Mucosa of rectum (tissue), 2 donors: ENCODE results near the gene UBE4B.

Experiments
- H3K27ac ChIP-seq, 2 donors: one replicate each; pipeline ENCODE4 v1.7.0; 2013; ENCODE audit warnings: inconsistent platforms in 2 of 2, low read depth in 2 of 2, low read length in 2 of 2
- H3K27me3 ChIP-seq, 2 donors: one replicate each; pipeline ENCODE4 v1.7.0; 2013; ENCODE audit warnings: low read length in 2 of 2; ENCODE audit not compliant: control insufficient read depth in 2 of 2, insufficient read depth in 2 of 2
- H3K36me3 ChIP-seq, 2 donors: one replicate each; pipeline ENCODE4 v1.7.0; 2013; ENCODE audit warnings: low read length in 2 of 2; ENCODE audit not compliant: control insufficient read depth in 2 of 2, insufficient read depth in 2 of 2
- H3K4me1 ChIP-seq, 2 donors: one replicate each; pipeline ENCODE4 v1.7.0; 2013; ENCODE audit warnings: low read length in 2 of 2, mild to moderate bottlenecking in 1 of 2; ENCODE audit not compliant: control insufficient read depth in 2 of 2, insufficient read depth in 2 of 2
- H3K4me3 ChIP-seq, 2 donors: one replicate each; pipeline ENCODE4 v1.7.0; 2013; ENCODE audit warnings: low read length in 2 of 2
- H3K9ac ChIP-seq, 2 donors: one replicate each; pipeline ENCODE4 v1.7.0; 2013; ENCODE audit warnings: low read length in 2 of 2, low read depth in 1 of 2, mild to moderate bottlenecking in 1 of 2
- H3K9me3 ChIP-seq, 2 donors: one replicate each; pipeline ENCODE4 v1.7.0; 2013; ENCODE audit warnings: low read length in 2 of 2; ENCODE audit not compliant: control insufficient read depth in 2 of 2
- donor health status: healthy.
- donor health status: Normal muscosa, but diverticular disease.

The UBE4B gene

DNA sequence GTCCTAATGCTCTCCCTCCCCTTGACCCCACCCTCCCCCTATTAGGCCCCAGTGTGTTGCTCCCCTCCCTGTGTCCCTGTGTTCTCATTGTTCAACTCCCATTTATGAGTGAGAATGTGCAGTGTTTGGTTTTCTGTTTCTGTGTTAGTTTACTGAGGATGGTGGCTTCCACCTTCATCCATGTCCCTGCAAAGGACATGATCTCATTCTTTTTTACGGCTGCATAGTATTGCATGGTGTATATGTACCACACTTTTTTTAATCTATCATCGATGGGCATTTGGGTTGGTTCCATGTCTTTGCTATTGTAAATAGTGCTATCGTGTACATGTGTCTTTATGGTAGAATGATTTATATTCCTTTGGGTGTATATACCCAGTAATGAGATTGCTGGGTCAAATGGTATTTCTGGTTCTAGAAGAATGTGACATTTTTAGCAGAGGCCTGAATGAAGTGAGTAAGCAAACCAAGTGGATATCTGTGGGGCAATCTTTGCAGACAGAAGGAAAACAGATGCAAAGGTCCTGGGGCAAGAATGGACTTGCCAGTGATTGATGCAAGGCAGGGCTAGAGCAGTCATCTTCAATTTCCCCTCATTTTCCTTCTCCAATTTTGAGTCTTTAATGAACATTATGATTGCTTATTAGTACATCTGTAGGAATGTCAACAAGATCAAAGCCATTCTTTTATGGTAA is 50.2 kb downstream of the UBE4B start:
- H3K36me3 ChIP-seq, result peaks cover 1 to 14% of the 10 kb centered on the region in 2 donors

DNA sequence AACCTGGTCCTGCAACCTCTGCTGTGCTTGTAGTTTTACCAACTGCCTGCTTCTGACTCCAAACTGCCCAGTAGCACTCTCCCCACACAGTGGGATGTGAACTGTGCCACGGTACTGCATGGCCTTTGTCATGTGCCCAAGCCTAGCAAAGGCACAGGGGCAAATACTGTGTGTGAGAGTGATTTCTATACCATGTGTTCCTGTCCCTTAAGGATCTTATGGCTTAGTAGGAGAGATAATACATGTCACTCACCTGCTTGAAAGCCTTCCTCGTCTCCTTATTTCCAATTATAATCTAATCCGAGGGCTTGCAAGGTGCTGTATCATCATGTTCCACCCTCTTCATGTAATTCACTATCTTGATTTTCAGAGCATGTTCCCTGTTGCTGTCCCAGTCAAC is 51.3 kb downstream of the UBE4B start:
- no peaks in the 10 kb centered on the region for H3K27me3 ChIP-seq
- H3K9ac ChIP-seq, result no peak overlapping the region
- no peak overlapping the region for H3K4me3 ChIP-seq
- peaks cover 2 to 14% of the 10 kb centered on the region in 2 donors for H3K36me3 ChIP-seq
- no peaks in the 10 kb centered on the region for H3K9me3 ChIP-seq
- H3K27ac ChIP-seq, result no peak overlapping the region
- H3K4me1 ChIP-seq, result no peaks in the 10 kb centered on the region

More for the DNA sequence above, 50.2 kb downstream of the UBE4B start:
- no peaks in the 10 kb centered on the region for H3K27me3 ChIP-seq
- H3K4me1 ChIP-seq, result no peaks in the 10 kb centered on the region
- no peak overlapping the region for H3K9ac ChIP-seq
- no peaks in the 10 kb centered on the region for H3K9me3 ChIP-seq
- no peak overlapping the region for H3K4me3 ChIP-seq
- H3K27ac ChIP-seq, result no peak overlapping the region

DNA sequence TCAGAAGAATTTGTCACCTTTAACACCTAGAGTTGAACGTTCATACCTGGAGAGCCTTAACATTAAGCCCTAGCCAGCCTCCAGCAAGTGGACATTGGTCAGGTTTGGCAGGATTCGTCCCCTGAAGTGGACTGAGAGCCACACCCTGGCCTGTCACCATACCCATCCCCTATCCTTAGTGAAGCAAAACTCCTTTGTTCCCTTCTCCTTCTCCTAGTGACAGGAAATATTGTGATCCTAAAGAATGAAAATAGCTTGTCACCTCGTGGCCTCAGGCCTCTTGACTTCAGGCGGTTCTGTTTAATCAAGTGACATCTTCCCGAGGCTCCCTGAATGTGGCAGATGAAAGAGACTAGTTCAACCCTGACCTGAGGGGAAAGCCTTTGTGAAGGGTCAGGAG is 52.3 kb downstream of the UBE4B start:
- H3K4me1 ChIP-seq, result no peaks in the 10 kb centered on the region
- no peak overlapping the region for H3K4me3 ChIP-seq
- no peaks in the 10 kb centered on the region for H3K9me3 ChIP-seq
- H3K9ac ChIP-seq, result no peak overlapping the region
- no peaks in the 10 kb centered on the region for H3K27me3 ChIP-seq
- peaks cover 2 to 14% of the 10 kb centered on the region in 2 donors for H3K36me3 ChIP-seq
- no peak overlapping the region for H3K27ac ChIP-seq

DNA sequence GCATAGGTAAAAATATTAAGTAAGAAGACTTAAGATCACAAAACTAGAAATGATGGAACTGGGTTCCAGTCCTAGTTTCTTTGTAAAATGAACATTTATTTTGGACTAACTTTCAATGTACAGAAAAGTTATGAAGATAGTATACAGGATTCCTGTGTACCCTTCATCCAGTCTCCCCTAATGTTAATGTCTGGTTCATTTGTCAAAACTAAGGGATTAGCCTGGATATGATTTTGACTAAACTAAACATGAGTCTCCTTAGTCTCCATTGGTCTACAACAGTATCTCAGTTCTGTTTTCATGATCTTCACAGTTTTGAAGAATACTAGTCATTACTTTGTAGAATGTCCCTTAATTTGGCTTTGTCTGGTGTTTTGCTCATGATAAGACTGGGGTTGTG is 54.5 kb downstream of the UBE4B start:
- Histone ChIP-seq H3K4me3 (no peak overlapping the region), H3K36me3 (peaks cover 2 to 10% of the 10 kb centered on the region in 2 donors), H3K9me3 (no peaks in the 10 kb centered on the region), H3K27ac (no peak overlapping the region), H3K4me1 (no peaks in the 10 kb centered on the region), H3K9ac (no peak overlapping the region), H3K27me3 (no peaks in the 10 kb centered on the region)

DNA sequence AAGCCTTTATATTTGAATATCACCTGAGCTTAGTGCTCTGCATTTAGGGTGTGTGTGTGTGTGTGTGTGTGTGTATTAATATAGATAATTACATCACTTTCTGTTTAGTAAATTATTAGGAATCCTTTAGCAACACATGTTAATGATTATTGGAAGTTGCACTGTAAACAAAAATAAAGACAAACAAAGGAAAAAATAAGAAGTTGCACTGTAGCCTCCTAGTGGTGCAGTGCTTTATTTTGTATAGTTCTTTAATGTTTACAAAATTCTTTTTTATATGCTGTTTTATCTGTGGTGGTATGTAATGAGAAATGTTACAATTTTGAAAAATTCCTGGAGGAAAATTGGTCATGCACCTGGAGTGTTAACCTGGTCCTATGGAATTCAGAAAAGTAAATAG is 69.2 kb downstream of the UBE4B start:
- Histone ChIP-seq H3K36me3 (peaks cover 23 to 27% of the 10 kb centered on the region in 2 donors), H3K4me1 (peaks cover 5 to 9% of the 10 kb centered on the region in 2 donors), H3K9me3 (no peaks in the 10 kb centered on the region), H3K9ac (no peak overlapping the region), H3K27ac (no peak overlapping the region), H3K27me3 (no peaks in the 10 kb centered on the region), H3K4me3 (no peak overlapping the region)

DNA sequence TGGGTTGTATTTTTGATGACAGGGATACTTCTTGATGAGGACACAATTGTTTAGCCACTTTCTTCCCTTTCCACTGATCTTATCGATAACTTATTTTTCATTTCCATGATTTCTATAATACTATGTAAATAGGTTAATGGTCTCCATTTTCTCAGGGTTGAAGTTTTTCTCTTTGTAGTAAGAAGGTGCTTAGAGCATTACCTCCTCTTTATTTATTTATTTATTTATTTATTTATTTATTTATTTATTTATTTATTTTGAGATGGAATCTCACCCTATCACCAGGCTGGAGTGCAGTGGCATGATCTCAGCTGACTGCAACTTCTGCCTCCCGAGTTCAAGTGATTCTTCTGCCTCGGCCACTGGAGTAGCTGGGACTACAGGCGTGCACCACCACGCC is 70.4 kb downstream of the UBE4B start:
- Histone ChIP-seq H3K36me3 (peaks cover 26 to 31% of the 10 kb centered on the region in 2 donors), H3K9ac (no peak overlapping the region), H3K4me3 (no peak overlapping the region), H3K27me3 (no peaks in the 10 kb centered on the region), H3K27ac (no peak overlapping the region), H3K4me1 (peaks cover 5 to 9% of the 10 kb centered on the region in 2 donors), H3K9me3 (no peaks in the 10 kb centered on the region)

DNA sequence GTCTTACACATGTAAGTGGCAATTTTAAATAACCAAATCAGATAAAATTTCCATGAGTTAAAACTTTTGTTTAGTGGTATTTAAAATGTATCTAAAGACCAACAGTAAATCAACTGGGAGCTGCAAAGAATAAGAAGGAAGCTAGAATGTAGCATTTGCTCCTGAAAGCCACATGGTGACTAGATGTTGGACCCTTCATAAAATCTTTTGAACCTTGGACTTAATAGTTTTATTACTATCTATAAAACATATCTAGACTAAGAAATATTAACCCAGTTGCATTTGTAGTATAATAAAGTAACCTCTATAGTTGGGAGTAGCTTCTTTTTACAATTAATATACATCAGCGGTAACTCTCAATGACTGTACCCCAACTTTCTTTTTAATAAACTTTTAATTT is 72.1 kb downstream of the UBE4B start:
- Histone ChIP-seq H3K27me3 (no peaks in the 10 kb centered on the region), H3K9ac (no peak overlapping the region), H3K27ac (peak overlapping the region; percentile 30 to 59), H3K36me3 (peaks cover 25 to 29% of the 10 kb centered on the region in 2 donors), H3K4me3 (peak overlapping the region in 1 of 2 donors; percentile 26), H3K4me1 (peaks cover 5 to 9% of the 10 kb centered on the region in 2 donors), H3K9me3 (no peaks in the 10 kb centered on the region)

DNA sequence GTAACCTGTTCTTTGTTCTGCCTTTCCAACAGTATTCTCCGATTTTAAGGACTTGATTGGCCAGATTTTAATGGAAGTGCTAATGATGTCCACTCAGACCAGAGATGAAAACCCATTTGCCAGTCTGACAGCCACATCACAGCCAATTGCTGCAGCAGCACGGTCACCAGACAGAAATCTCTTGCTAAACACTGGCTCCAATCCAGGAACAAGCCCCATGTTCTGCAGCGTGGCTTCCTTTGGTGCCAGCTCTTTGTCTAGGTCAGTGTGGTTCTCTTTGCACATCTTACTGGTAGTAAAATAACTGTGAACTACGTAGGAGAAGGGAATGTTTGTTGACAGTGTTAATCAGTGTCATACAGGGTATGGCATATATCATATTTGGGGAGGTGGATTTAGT is 72.7 kb downstream of the UBE4B start:
- peaks cover 25 to 30% of the 10 kb centered on the region in 2 donors for H3K36me3 ChIP-seq
- H3K27me3 ChIP-seq, result no peaks in the 10 kb centered on the region
- no peaks in the 10 kb centered on the region for H3K9me3 ChIP-seq
- no peak overlapping the region for H3K9ac ChIP-seq
- H3K4me3 ChIP-seq, result peak overlapping the region; percentile 10 to 26
- peaks cover 5 to 9% of the 10 kb centered on the region in 2 donors for H3K4me1 ChIP-seq
- H3K27ac ChIP-seq, result peak overlapping the region; percentile 30 to 59

DNA sequence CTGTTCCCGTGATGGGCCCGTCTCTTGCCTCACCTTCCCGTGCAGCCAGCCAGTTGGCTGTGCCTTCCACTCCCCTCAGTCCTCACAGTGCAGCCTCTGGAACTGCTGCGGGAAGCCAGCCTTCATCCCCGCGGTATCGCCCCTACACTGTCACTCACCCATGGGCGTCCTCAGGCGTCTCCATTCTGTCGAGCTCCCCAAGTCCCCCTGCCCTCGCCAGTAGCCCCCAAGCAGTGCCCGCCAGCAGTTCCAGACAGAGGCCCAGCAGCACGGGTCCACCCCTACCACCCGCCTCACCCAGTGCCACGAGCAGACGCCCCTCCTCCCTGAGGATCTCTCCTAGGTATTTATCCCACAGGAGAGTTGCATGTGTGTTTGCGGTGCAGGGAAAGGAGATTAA is 73.5 kb downstream of the UBE4B start:
- no peak overlapping the region for H3K27ac ChIP-seq
- peaks cover 5 to 9% of the 10 kb centered on the region in 2 donors for H3K4me1 ChIP-seq
- no peaks in the 10 kb centered on the region for H3K9me3 ChIP-seq
- H3K27me3 ChIP-seq, result no peaks in the 10 kb centered on the region
- no peak overlapping the region for H3K9ac ChIP-seq
- H3K36me3 ChIP-seq, result peaks cover 21 to 35% of the 10 kb centered on the region in 2 donors
- H3K4me3 ChIP-seq, result no peak overlapping the region

DNA sequence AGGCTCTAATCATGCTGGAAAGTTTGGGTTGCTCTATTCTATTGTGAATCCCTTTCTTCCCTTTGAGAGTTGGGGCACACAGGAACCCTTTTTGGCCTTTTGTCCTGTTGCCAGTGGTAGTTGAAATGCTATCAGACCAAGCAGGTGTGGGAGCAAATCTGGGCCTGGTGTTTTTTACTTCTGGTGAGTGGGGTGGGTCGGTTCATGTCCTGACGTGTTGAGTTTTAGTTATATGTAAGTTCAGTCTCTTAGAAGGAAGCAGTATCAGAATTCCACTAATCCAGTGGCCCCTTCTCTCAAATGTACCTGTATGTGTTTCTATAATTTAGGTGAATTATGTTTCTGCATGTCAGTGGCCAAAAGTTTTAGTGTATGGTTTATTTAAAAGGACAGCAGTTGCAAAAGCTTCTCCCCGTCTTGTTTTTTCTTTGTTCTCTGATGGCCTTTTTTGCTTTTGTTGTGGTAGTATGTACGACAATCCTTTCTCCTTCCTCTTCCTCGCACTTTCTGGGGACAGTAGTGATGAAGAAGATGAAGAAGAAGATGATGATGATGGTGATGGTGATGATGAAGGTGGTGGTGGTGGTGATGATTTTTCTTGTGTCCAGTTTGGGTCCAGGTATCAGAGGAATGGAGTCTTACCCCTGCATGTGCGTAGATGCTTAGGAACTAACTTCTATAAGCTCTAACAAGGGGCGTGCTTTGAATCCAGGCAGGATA is 74.2 kb downstream of the UBE4B start:
- Histone ChIP-seq H3K9me3 (no peaks in the 10 kb centered on the region), H3K27me3 (no peaks in the 10 kb centered on the region), H3K4me1 (peaks cover 5 to 9% of the 10 kb centered on the region in 2 donors), H3K9ac (no peak overlapping the region), H3K36me3 (peaks cover 21 to 37% of the 10 kb centered on the region in 2 donors), H3K4me3 (no peak overlapping the region), H3K27ac (no peak overlapping the region)
